A549 (cell line): ENCODE data around the gene NPY5R. TPM values are rescaled to one million over a fixed set of nuclear protein-coding genes. Genes with fewer than 3 reads are reported as not detected.

ENCODE experiments used
- ATAC-seq, 2 experiments: fragments of 200-7000 bp in 1 of 2; fragments of >200 bp in 1 of 2; cut with Nextera tagmentation in 1 of 2; cut with Tn5 transposase in 1 of 2; 3 replicates each; pipeline versions ENCODE4 v1.8.0 to v1.9.1; 2018 to 2020; ENCODE audit warnings: mild to moderate bottlenecking in 1 of 2, moderate library complexity in 1 of 2
- CTCF ChIA-PET: fragments of 300-600 bp; sonication (Branson Sonifier 250); formaldehyde crosslinking; extraction: SDS; loops from one replicate; lab custom pipeline; 2021; ENCODE audit warnings: antibody characterized with exemption, inconsistent platforms; lab: Yijun Ruan, JAX
- POLR2A ChIA-PET: fragments of 350-600 bp; formaldehyde crosslinking; extraction: SDS; loops from one replicate; lab custom pipeline; 2021; ENCODE audit warnings: antibody characterized with exemption, inconsistent platforms; lab: Yijun Ruan, JAX
- DNase-seq, 2 experiments: peaks; one replicate each; pipeline versions ENCODE4 v3.0.0 to v3.0.0-alpha.2; 2011 to 2016; ENCODE audit warnings: low read depth in 1 of 2, low spot score in 1 of 2
- FAIRE-seq: peaks from 2 replicates; lab custom pipeline; 2011; peaks lifted over from hg19 to GRCh38; lab: Jason Lieb, UNC
- H3K27ac ChIP-seq, 2 experiments: fragments of >200 bp; sonication (Bioruptor Twin); formaldehyde crosslinking; 3 replicates each; pipeline ENCODE4 v1.5.1; 2016 to 2017
- H3K4me1 ChIP-seq: fragments of >200 bp; sonication (Bioruptor Twin); formaldehyde crosslinking; 3 replicates; pipeline ENCODE4 v1.6.1; 2016
- H3K4me2 ChIP-seq: fragments of >200 bp; sonication (Bioruptor Twin); formaldehyde crosslinking; 3 replicates; pipeline ENCODE4 v1.6.1; 2016
- H3K4me3 ChIP-seq: fragments of >200 bp; sonication (Bioruptor Twin); formaldehyde crosslinking; 3 replicates; pipeline ENCODE4 v1.5.1; 2016
- H3K9me3 ChIP-seq: fragments of >200 bp; sonication (Bioruptor Twin); formaldehyde crosslinking; 3 replicates; pipeline ENCODE4 v1.6.1; 2016
- CHD2 ChIP-seq: fragments of 150-350 bp; IDR thresholded peaks from 2 replicates; pipeline ENCODE4 v1.6.1; 2014; ENCODE audit warnings: low read length; ENCODE audit not compliant: partially characterized antibody
- EHF ChIP-seq: fragments of 250-450 bp; sonication (Bioruptor Pico); IDR thresholded peaks from 2 replicates; pipeline ENCODE4 v1.5.0; 2020; ENCODE audit warnings: mild to moderate bottlenecking
- EHMT2 ChIP-seq: fragments of 200-600 bp; sonication (generic); IDR thresholded peaks from 2 replicates; pipeline ENCODE4 v1.6.1; 2016; ENCODE audit warnings: antibody characterized with exemption, low read depth, mild to moderate bottlenecking, moderate library complexity
- ESRRA ChIP-seq: fragments of 150-350 bp; IDR thresholded peaks from 2 replicates; pipeline ENCODE4 v1.6.1; 2014; ENCODE audit warnings: mild to moderate bottlenecking, low read length, borderline replicate concordance
- FOSB ChIP-seq: fragments of 250-450 bp; sonication (Bioruptor Pico); IDR thresholded peaks from 2 replicates; pipeline ENCODE4 v1.5.0; 2020; ENCODE audit warnings: mild to moderate bottlenecking, moderate library complexity
- FOSL2 ChIP-seq, 2 experiments: fragments of 450-650 bp in 1 of 2; fragments of >200 bp in 1 of 2; sonication (Bioruptor Twin) in 1 of 2; formaldehyde crosslinking; IDR thresholded peaks; 2 replicates each; pipeline versions ENCODE4 v1.5.0 to v1.6.1; 2016 to 2020; ENCODE audit warnings: mild to moderate bottlenecking in 1 of 2, moderate library complexity in 1 of 2
- GATA3 ChIP-seq: IDR thresholded peaks from 2 replicates; pipeline ENCODE4 v1.6.1; 2012; ENCODE audit warnings: borderline replicate concordance
- HEYL ChIP-seq: fragments of 250-450 bp; sonication (Bioruptor Pico); IDR thresholded peaks from 2 replicates; pipeline ENCODE4 v1.8.0; 2021; ENCODE audit warnings: mild to moderate bottlenecking, moderate library complexity
- HOXA7 ChIP-seq: fragments of 250-450 bp; sonication (Bioruptor Pico); IDR thresholded peaks from 2 replicates; pipeline ENCODE4 v1.5.0; 2020; ENCODE audit warnings: mild to moderate bottlenecking, moderate library complexity
- HOXB5 ChIP-seq: fragments of 250-450 bp; sonication (Bioruptor Pico); IDR thresholded peaks from 2 replicates; pipeline ENCODE4 v1.5.0; 2020; ENCODE audit warnings: mild to moderate bottlenecking, moderate library complexity
- JUNB ChIP-seq: fragments of >200 bp; sonication (Bioruptor Twin); formaldehyde crosslinking; IDR thresholded peaks from 2 replicates; pipeline ENCODE4 v1.6.1; 2016
- KDM5A ChIP-seq: fragments of 200-600 bp; sonication (generic); IDR thresholded peaks from 2 replicates; pipeline ENCODE4 v1.6.1; 2016; ENCODE audit warnings: antibody characterized with exemption, mild to moderate bottlenecking
- MAFK ChIP-seq: fragments of 450-650 bp; IDR thresholded peaks from 2 replicates; pipeline ENCODE4 v1.6.1; 2014; ENCODE audit not compliant: partially characterized antibody
- MAZ ChIP-seq: fragments of 150-350 bp; IDR thresholded peaks from 2 replicates; pipeline ENCODE4 v1.6.1; 2014; ENCODE audit warnings: antibody characterized with exemption, low read depth, low read length, borderline replicate concordance
- POLR2AphosphoS2 ChIP-seq: conservative IDR thresholded peaks from 2 replicates; pipeline ENCODE4 v1.6.1; 2012; ENCODE audit warnings: low read length, improper control_type of control experiment, inconsistent platforms
- RAD21 ChIP-seq, 2 experiments: fragments of >200 bp in 1 of 2; sonication (Bioruptor Twin) in 1 of 2; formaldehyde crosslinking in 1 of 2; IDR thresholded peaks in 1 of 2; conservative IDR thresholded peaks in 1 of 2; 2 replicates in 1 of 2; 3 replicates in 1 of 2; pipeline ENCODE4 v1.6.1; 2012 to 2018; ENCODE audit warnings: inconsistent platforms in 1 of 2
- SREBF2 ChIP-seq: fragments of 450-650 bp; IDR thresholded peaks from 2 replicates; pipeline ENCODE4 v1.6.1; 2014; ENCODE audit warnings: mild to moderate bottlenecking, moderate library complexity
- TFCP2L1 ChIP-seq: fragments of 250-450 bp; sonication (Bioruptor Pico); IDR thresholded peaks from 2 replicates; pipeline ENCODE4 v1.5.0; 2021; ENCODE audit warnings: mild to moderate bottlenecking
- TP53 ChIP-seq: fragments of 250-450 bp; sonication (Bioruptor Pico); IDR thresholded peaks from 2 replicates; pipeline ENCODE4 v1.5.0; 2021; ENCODE audit warnings: mild to moderate bottlenecking, moderate library complexity
- ZFP36 ChIP-seq: fragments of 450-650 bp; IDR thresholded peaks from 2 replicates; pipeline ENCODE4 v1.6.1; 2014; ENCODE audit warnings: borderline replicate concordance; ENCODE audit not compliant: partially characterized antibody
- ZNF302 ChIP-seq: fragments of 250-450 bp; sonication (Bioruptor Pico); IDR thresholded peaks from 2 replicates; pipeline ENCODE4 v1.9.0; 2021; ENCODE audit warnings: inconsistent platforms, mild to moderate bottlenecking, moderate library complexity
- WGBS: methylation state at CpG from one replicate; pipeline ENCODE4 v1.1.6; 2017; ENCODE audit errors: missing lambda C conversion rate; 5-methylcytosine and 5-hydroxymethylcytosine counted together
- polyA plus RNA-seq, 4 experiments: library from polyadenylated mRNA; depleted of rRNA in 3 of 4; stranded (reverse); fragments of >200 nt; fragmentation: RNase III in 1 of 4; extraction: RNeasy Plus Mini Kit Qiagen cat#74134 plus additional on column Dnase treatment in 1 of 4; gene quantifications; 2 replicates in 3 of 4; 3 replicates in 1 of 4; pipeline ENCODE4 v1.2.3, GENCODE V29; 2011 to 2017
- TF ChIP-seq, protein P1 (sequence below): IDR thresholded peaks from 2 replicates; pipeline ENCODE4 v1.6.1; 2012
- TF ChIP-seq, protein P2 (sequence below): IDR thresholded peaks from 2 replicates; pipeline ENCODE4 v1.6.1; 2012; ENCODE audit warnings: low read depth, borderline replicate concordance
- TF ChIP-seq, protein P3 (sequence below): fragments of >200 bp; sonication (Bioruptor Twin); formaldehyde crosslinking; IDR thresholded peaks from 2 replicates; pipeline ENCODE4 v1.6.1; 2016
- TF ChIP-seq, protein P4 (sequence below): fragments of 200-600 bp; sonication (generic); IDR thresholded peaks from 2 replicates; pipeline ENCODE4 v1.6.1; 2016; ENCODE audit warnings: antibody characterized with exemption, mild to moderate bottlenecking, moderate library complexity
- TF ChIP-seq, protein P5 (sequence below): fragments of 250-450 bp; sonication (Bioruptor Pico); IDR thresholded peaks from 2 replicates; pipeline ENCODE4 v1.5.0; 2021; ENCODE audit warnings: mild to moderate bottlenecking, moderate library complexity, borderline replicate concordance
- TF ChIP-seq, protein P6 (sequence below): fragments of >200 bp; sonication (Bioruptor Twin); formaldehyde crosslinking; IDR thresholded peaks from 3 replicates; pipeline ENCODE4 v1.6.1; 2016
- TF ChIP-seq, protein P7 (sequence below): IDR thresholded peaks from 2 replicates; pipeline ENCODE4 v1.6.1; 2012

The NPY5R gene
- polyA plus RNA-seq, 2 of the 4 experiments (the other 2 are of a cell fraction), result 0.13 TPM; not detected in 1

DNA sequence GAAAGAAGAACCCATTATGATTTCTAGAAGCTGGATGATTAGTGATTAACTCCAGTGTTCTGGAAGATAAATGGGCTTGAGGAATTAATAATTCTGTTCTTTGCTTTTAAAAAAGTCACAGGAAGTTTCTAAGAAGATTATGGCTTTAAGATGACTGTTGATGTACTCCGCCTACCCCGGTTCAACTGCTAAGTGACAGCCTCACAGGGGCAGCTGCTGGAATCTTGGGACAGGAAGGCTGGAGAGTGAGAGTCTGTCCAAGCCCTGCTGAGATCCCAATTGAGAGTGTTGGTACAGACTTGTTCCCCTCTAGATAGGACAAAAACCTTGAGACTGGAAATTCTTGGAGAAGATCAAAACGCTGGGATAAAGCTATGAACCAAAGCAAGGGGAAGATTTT is 48.6 kb upstream of the NPY5R start (continued):
- TF ChIP-seq, protein P1, sequence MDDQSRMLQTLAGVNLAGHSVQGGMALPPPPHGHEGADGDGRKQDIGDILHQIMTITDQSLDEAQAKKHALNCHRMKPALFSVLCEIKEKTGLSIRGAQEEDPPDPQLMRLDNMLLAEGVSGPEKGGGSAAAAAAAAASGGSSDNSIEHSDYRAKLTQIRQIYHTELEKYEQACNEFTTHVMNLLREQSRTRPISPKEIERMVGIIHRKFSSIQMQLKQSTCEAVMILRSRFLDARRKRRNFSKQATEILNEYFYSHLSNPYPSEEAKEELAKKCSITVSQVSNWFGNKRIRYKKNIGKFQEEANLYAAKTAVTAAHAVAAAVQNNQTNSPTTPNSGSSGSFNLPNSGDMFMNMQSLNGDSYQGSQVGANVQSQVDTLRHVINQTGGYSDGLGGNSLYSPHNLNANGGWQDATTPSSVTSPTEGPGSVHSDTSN, result no peak
- TF ChIP-seq, all 56 proteins: peak for 0

DNA sequence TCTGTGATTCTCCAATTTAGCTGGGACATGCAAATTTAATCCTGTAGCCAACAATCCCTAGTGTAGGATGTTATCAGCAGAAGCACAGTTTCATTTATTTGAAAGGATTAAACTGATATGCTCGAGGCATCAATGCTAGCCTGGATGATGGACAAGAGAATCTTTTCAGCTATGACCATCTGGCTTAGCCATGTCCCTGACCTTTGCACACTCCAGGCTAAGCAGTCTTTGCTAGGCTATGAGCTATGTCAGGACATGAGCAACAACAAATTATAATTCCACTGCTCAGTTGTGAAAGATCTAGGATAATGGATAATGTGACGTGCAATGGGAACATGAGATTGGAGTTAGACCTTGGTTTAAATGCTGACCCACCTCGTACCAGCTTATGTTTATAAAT is 43.2 kb upstream of the NPY5R start:
- Histone ChIP-seq H3K4me2 (no peak overlapping the region), H3K4me3 (no peak overlapping the region), H3K9me3 (no peaks in the 10 kb centered on the region), H3K27ac (no peak overlapping the region), H3K4me1 (no peaks in the 10 kb centered on the region)
- no peak for FAIRE-seq
- TF ChIP-seq FOSL2 (IDR thresholded peaks at IDR 0.05) (no peak), FOSL2 (CRISPR knock-in tag; IDR thresholded peaks at IDR 0.05) (no peak), HEYL (CRISPR knock-in tag) (no peak), MAFK (no peak), HOXA7 (CRISPR knock-in tag) (no peak), ESRRA (no peak), POLR2AphosphoS2 (no peak), SREBF2 (no peak), JUNB (no peak), GATA3 (no peak), FOSB (CRISPR knock-in tag) (no peak), MAZ (no peak), ZNF302 (CRISPR knock-in tag) (no peak)
- TF ChIP-seq, protein P2, sequence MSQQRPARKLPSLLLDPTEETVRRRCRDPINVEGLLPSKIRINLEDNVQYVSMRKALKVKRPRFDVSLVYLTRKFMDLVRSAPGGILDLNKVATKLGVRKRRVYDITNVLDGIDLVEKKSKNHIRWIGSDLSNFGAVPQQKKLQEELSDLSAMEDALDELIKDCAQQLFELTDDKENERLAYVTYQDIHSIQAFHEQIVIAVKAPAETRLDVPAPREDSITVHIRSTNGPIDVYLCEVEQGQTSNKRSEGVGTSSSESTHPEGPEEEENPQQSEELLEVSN, result no peak
- no peak for ATAC-seq
- ChIA-PET POLR2A (no interaction called here), CTCF (interaction anchor here (0.5 kb wide), 1 partner anchor 348 kb away, joined by 3 read pairs; no protein-coding TSS in a partner anchor)
- DNase-seq, result no peak
- 2% methylated on average over 3 of the region's 3 CpGs for WGBS

DNA sequence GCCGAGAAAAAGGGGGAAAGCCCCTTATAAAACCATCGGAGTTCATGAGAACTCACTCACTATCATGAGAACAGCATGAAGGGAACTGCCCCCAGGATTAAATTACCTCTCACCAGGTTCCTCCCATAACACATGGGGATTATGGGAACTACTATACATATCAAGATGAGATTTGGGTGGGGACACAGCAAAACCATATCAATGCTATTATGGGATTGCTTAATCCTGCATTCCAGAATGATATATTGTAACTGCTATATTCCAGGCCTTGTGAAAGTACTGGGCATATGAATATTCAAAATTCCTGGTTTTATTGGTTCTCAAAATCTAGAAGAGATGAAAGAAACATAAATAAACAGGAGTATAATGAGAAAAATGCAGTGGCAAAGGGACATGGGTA is 40.6 kb upstream of the NPY5R start:
- H3K4me3 ChIP-seq, result no peak overlapping the region
- TF ChIP-seq TFCP2L1 (CRISPR knock-in tag), result no peak
- no peak for TF ChIP-seq CHD2
- TF ChIP-seq MAFK, result no peak
- TF ChIP-seq EHMT2, result no peak
- TF ChIP-seq, protein P3, sequence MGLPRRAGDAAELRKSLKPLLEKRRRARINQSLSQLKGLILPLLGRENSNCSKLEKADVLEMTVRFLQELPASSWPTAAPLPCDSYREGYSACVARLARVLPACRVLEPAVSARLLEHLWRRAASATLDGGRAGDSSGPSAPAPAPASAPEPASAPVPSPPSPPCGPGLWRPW, result no peak
- TF ChIP-seq, protein P4, sequence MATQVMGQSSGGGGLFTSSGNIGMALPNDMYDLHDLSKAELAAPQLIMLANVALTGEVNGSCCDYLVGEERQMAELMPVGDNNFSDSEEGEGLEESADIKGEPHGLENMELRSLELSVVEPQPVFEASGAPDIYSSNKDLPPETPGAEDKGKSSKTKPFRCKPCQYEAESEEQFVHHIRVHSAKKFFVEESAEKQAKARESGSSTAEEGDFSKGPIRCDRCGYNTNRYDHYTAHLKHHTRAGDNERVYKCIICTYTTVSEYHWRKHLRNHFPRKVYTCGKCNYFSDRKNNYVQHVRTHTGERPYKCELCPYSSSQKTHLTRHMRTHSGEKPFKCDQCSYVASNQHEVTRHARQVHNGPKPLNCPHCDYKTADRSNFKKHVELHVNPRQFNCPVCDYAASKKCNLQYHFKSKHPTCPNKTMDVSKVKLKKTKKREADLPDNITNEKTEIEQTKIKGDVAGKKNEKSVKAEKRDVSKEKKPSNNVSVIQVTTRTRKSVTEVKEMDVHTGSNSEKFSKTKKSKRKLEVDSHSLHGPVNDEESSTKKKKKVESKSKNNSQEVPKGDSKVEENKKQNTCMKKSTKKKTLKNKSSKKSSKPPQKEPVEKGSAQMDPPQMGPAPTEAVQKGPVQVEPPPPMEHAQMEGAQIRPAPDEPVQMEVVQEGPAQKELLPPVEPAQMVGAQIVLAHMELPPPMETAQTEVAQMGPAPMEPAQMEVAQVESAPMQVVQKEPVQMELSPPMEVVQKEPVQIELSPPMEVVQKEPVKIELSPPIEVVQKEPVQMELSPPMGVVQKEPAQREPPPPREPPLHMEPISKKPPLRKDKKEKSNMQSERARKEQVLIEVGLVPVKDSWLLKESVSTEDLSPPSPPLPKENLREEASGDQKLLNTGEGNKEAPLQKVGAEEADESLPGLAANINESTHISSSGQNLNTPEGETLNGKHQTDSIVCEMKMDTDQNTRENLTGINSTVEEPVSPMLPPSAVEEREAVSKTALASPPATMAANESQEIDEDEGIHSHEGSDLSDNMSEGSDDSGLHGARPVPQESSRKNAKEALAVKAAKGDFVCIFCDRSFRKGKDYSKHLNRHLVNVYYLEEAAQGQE, result no peak
- no peak for TF ChIP-seq TP53 (CRISPR knock-in tag)
- TF ChIP-seq, protein P5, sequence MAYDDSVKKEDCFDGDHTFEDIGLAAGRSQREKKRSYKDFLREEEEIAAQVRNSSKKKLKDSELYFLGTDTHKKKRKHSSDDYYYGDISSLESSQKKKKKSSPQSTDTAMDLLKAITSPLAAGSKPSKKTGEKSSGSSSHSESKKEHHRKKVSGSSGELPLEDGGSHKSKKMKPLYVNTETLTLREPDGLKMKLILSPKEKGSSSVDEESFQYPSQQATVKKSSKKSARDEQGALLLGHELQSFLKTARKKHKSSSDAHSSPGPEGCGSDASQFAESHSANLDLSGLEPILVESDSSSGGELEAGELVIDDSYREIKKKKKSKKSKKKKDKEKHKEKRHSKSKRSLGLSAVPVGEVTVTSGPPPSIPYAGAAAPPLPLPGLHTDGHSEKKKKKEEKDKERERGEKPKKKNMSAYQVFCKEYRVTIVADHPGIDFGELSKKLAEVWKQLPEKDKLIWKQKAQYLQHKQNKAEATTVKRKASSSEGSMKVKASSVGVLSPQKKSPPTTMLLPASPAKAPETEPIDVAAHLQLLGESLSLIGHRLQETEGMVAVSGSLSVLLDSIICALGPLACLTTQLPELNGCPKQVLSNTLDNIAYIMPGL (CRISPR knock-in tag), result no peak
- no peak for TF ChIP-seq RAD21 (conservative IDR thresholded peaks at IDR 0.05 in 1 of 2, IDR thresholded peaks at IDR 0.05 in 1 of 2)
- no peak for TF ChIP-seq EHF (CRISPR knock-in tag)
- TF ChIP-seq ZFP36, result no peak
- no peak for TF ChIP-seq HOXB5
- TF ChIP-seq, protein P6, sequence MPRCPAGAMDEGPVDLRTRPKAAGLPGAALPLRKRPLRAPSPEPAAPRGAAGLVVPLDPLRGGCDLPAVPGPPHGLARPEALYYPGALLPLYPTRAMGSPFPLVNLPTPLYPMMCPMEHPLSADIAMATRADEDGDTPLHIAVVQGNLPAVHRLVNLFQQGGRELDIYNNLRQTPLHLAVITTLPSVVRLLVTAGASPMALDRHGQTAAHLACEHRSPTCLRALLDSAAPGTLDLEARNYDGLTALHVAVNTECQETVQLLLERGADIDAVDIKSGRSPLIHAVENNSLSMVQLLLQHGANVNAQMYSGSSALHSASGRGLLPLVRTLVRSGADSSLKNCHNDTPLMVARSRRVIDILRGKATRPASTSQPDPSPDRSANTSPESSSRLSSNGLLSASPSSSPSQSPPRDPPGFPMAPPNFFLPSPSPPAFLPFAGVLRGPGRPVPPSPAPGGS, result no peak
- TF ChIP-seq, protein P7, sequence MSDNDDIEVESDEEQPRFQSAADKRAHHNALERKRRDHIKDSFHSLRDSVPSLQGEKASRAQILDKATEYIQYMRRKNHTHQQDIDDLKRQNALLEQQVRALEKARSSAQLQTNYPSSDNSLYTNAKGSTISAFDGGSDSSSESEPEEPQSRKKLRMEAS, result no peak
- no peak for TF ChIP-seq KDM5A
- ChIA-PET POLR2A (no interaction called here), CTCF (no interaction called here)
- no peaks in the 10 kb centered on the region for H3K4me1 ChIP-seq
- WGBS, result 19% methylated on average over 2 of the region's 2 CpGs
- H3K9me3 ChIP-seq, result no peaks in the 10 kb centered on the region
- ATAC-seq (no peak), DNase-seq (no peak), FAIRE-seq (no peak)
- H3K27ac ChIP-seq, result no peak overlapping the region
- no peak overlapping the region for H3K4me2 ChIP-seq
